Stomach (tissue), 9 donors: ENCODE measurements around the gene BICD2. TPM values are rescaled to one million over a fixed set of nuclear protein-coding genes. Genes with fewer than 3 reads are reported as not detected.

Source experiments
- DNase-seq, 2 donors: peaks; one replicate each; pipeline versions ENCODE4 v3.0.0 to v3.0.0-alpha.2; 2013 to 2019
- H3K27ac ChIP-seq, 5 donors: fragments of 200-600 bp in 4 of 5; sonication (generic) in 4 of 5; one replicate each; pipeline ENCODE4 v1.5.1; 2013 to 2019; ENCODE audit warnings: mild to moderate bottlenecking in 1 of 5, moderate library complexity in 1 of 5
- H3K27me3 ChIP-seq, 3 donors: fragments of 200-600 bp; sonication (generic); one replicate each; pipeline ENCODE4 v1.5.1; 2017 to 2019; ENCODE audit warnings: mixed run types in 1 of 3
- H3K36me3 ChIP-seq, 4 donors: fragments of 200-600 bp; sonication (generic); 1 replicate in 3 of 4; 2 replicates in 1 of 4; pipeline ENCODE4 v1.5.1; 2016 to 2019
- H3K4me1 ChIP-seq, 4 donors: fragments of 200-600 bp; sonication (generic); one replicate each; pipeline ENCODE4 v1.5.1; 2016 to 2019
- H3K4me3 ChIP-seq, 4 donors: fragments of 200-600 bp; sonication (generic) in 3 of 4; one replicate each; pipeline ENCODE4 v1.5.1; 2016 to 2019; ENCODE audit warnings: mild to moderate bottlenecking in 1 of 4
- H3K9me3 ChIP-seq, 4 donors: fragments of 200-600 bp; sonication (generic); one replicate each; pipeline ENCODE4 v1.5.1; 2016 to 2019
- CTCF ChIP-seq, 7 experiments: fragments of 450-650 bp in 4 of 7; fragments of 200-600 bp in 3 of 7; sonication (generic) in 3 of 7; IDR thresholded peaks; one replicate each; pipeline ENCODE4 v1.5.1; 2016 to 2019; ENCODE audit warnings: antibody characterized with exemption in 7 of 7, control low read depth in 2 of 7, mild to moderate bottlenecking in 1 of 7
- EP300 ChIP-seq: sonication (generic); formaldehyde crosslinking; IDR thresholded peaks from one replicate; pipeline ENCODE4 v1.6.1; 2017; ENCODE audit warnings: antibody characterized with exemption
- POLR2A ChIP-seq, 4 donors: fragments of 450-650 bp; IDR thresholded peaks; one replicate each; pipeline ENCODE4 v1.6.1; 2016; ENCODE audit warnings: antibody characterized with exemption in 4 of 4, control low read depth in 2 of 4, mild to moderate bottlenecking in 1 of 4, moderate library complexity in 1 of 4
- POLR2AphosphoS5 ChIP-seq, 3 donors: sonication (generic); formaldehyde crosslinking; IDR thresholded peaks; one replicate each; pipeline ENCODE4 v1.6.1; 2016; ENCODE audit warnings: antibody characterized with exemption in 3 of 3
- WGBS, 5 donors: extraction: QIAGEN DNeasy Blood & Tissue Kit in 3 of 5; methylation state at CpG; one replicate each; pipeline versions ENCODE4 v1.1.5 to v1.1.7; 2013 to 2018; 5-methylcytosine and 5-hydroxymethylcytosine counted together
- intact Hi-C: fragments of 100-400 bp; cut with DNase I; formaldehyde crosslinking; loops from one replicate; pipeline ENCODE4 v1.15.1; 2023; ENCODE audit warnings: low total_unique reads
- polyA plus RNA-seq, 3 donors: library from polyadenylated mRNA; stranded (reverse); fragments of 200-250 nt; gene quantifications; one replicate each; pipeline ENCODE4 v1.2.3, GENCODE V29; 2013
- total RNA-seq, 5 donors: library from RNA; depleted of rRNA; stranded (reverse); fragments of >200 nt; gene quantifications; one replicate each; pipeline versions ENCODE4 v1.1.0 to v1.2.3, GENCODE V29; 2014 to 2016
- donor health status: healthy with polysubstance abuse.
- donor health status: Bipolar disorder and iron deficiency.
- donor health status: healthy.

BICD2 gene
- total and polyA plus RNA-seq, 8 donors = 5.9 to 32.6 (median 16.4) TPM

GRCh38 chr9:92762196-92762595 lies 2.4 kb downstream of the BICD2 start:
- DNase-seq = no peak
- peak overlapping the region in 2 of 4 donors; percentile 93 to 98 for H3K4me3 ChIP-seq
- no peaks in the 10 kb centered on the region for H3K27me3 ChIP-seq
- H3K27ac ChIP-seq = peak overlapping the region in 1 of 5 donors; percentile 100
- no peaks in the 10 kb centered on the region for H3K36me3 ChIP-seq
- 38 to 50% (median 47%) methylated on average over 4 of the region's 4 CpGs for WGBS, 5 donors
- no peak for TF ChIP-seq CTCF (IDR thresholded peaks at IDR 0.05)
- TF ChIP-seq POLR2A (IDR thresholded peaks at IDR 0.05) = no peak
- no peak for TF ChIP-seq POLR2AphosphoS5 (IDR thresholded peaks at IDR 0.05)
- no peak for TF ChIP-seq EP300
- H3K4me1 ChIP-seq = peaks cover 38 to 59% (median 50%) of the 10 kb centered on the region in 4 donors
- intact Hi-C loops = no loop called here
- no peaks in the 10 kb centered on the region for H3K9me3 ChIP-seq

GRCh38 chr9:92761686-92762085 lies 2.9 kb downstream of the BICD2 start:
- TF ChIP-seq CTCF (IDR thresholded peaks at IDR 0.05) (no peak), EP300 (no peak)
- no peak for DNase-seq
- peaks cover 38 to 59% (median 50%) of the 10 kb centered on the region in 4 donors for H3K4me1 ChIP-seq
- H3K36me3 ChIP-seq = no peaks in the 10 kb centered on the region
- H3K4me3 ChIP-seq = no peak overlapping the region
- no peaks in the 10 kb centered on the region for H3K9me3 ChIP-seq
- 67 to 74% (median 69%) methylated on average over 6 of the region's 6 CpGs for WGBS, 5 donors
- intact Hi-C loops = no loop called here
- no peaks in the 10 kb centered on the region for H3K27me3 ChIP-seq
- no peak overlapping the region for H3K27ac ChIP-seq

GRCh38 chr9:92760494-92760893 lies 4.1 kb downstream of the BICD2 start:
- Histone ChIP-seq H3K9me3 (no peaks in the 10 kb centered on the region), H3K27me3 (no peaks in the 10 kb centered on the region), H3K36me3 (no peaks in the 10 kb centered on the region), H3K27ac (peak overlapping the region in 1 of 5 donors; percentile 42), H3K4me3 (no peak overlapping the region), H3K4me1 (peaks cover 32 to 48% (median 43%) of the 10 kb centered on the region in 4 donors)
- 44 to 65% (median 50%) methylated on average over 3 of the region's 3 CpGs for WGBS, 5 donors
- intact Hi-C loops = no loop called here
- DNase-seq = no peak
- TF ChIP-seq POLR2A (IDR thresholded peaks at IDR 0.05) = no peak
- no peak for TF ChIP-seq EP300
- TF ChIP-seq CTCF (IDR thresholded peaks at IDR 0.05) = no peak

GRCh38 chr9:92760070-92760469 lies 4.6 kb downstream of the BICD2 start:
- WGBS, 5 donors = 27 to 63% (median 51%) methylated on average over 5 to 8 of the region's 8 CpGs
- peaks cover 31 to 48% (median 43%) of the 10 kb centered on the region in 4 donors for H3K4me1 ChIP-seq
- H3K27me3 ChIP-seq = no peaks in the 10 kb centered on the region
- intact Hi-C loops = no loop called here
- DNase-seq = peak; percentile 53 to 82
- H3K36me3 ChIP-seq = no peaks in the 10 kb centered on the region
- no peak for TF ChIP-seq POLR2AphosphoS5 (IDR thresholded peaks at IDR 0.05)
- TF ChIP-seq POLR2A (IDR thresholded peaks at IDR 0.05) = no peak
- no peak for TF ChIP-seq EP300
- TF ChIP-seq CTCF (IDR thresholded peaks at IDR 0.05) = no peak
- no peak overlapping the region for H3K4me3 ChIP-seq
- H3K27ac ChIP-seq = peak overlapping the region in 1 of 5 donors; percentile 42
- no peaks in the 10 kb centered on the region for H3K9me3 ChIP-seq
